ENCODE results near the gene MPP7.

- TF ChIP-seq CTCF (IDR thresholded peaks at IDR 0.05; ENCODE audit: insufficient read depth, low read length, poor library complexity, severe bottlenecking) = no peak
- TF ChIP-seq EZH2phosphoT487 (conservative IDR thresholded peaks at IDR 0.05; ENCODE audit: low read length) = no peak
Observed at GRCh38 chr10:28304032-28304571, 1.2 kb upstream of the MPP7 start.

All from SU-DHL-6 (cell line).